Head of caudate nucleus (tissue), 42 donors: Measurements from ENCODE around the gene CCM2L.
A peak's percentile ranks its signal among the peaks of the same experiment; 100 is the strongest.

Experiments used
- DNase-seq, 42 donors: peaks; one replicate each; pipeline versions ENCODE4 v3.0.0 to v3.0.0-alpha.2; 2020 to 2021; ENCODE audit warnings: mixed read lengths in 7 of 42
- intact Hi-C: fragments of 100-400 bp; cut with DNase I; formaldehyde crosslinking; loops from one replicate; pipeline ENCODE4 v1.15.0; 2022

CCM2L gene

DNA sequence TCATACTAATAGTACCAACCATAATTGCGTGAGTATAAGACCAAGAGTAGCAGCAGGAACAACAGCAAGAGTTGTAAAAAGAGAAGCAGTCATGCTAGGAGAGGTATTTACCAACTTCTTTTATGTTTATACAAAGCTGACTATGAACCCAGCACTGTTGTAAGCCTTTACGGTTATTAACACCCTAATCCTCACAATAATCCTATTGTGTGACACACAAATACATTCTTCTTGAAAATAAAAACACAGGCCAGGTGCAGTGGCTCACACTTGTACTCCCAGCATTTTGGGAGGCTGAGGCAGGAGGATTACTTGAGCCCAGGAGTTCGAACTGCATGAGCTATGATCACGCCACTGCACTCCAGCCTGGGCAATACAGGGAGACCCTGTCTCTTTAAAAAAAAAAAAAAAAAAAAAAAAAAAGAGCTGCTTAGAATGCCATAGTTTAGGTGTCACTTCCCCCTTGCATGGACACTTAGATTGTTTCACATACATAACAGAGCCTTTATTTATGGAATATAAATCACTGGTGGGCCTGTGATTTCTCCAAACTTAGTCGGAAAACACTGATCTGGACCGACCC, 62.0 kb downstream of the CCM2L start:
- intact Hi-C loops, result no loop called here
- DNase-seq, result no peak

- intact Hi-C loops, result no loop called here
- no peak for DNase-seq
Measured at GRCh38 chr20:32075534-32075933, 65.3 kb downstream of the CCM2L start.

- DNase-seq, result no peak
- intact Hi-C loops, result no loop called here
Measured at GRCh38 chr20:32077190-32077589, 67.0 kb downstream of the CCM2L start.

GRCh38 chr20:32078322-32078721, 68.1 kb downstream of the CCM2L start:
- intact Hi-C loops, result no loop called here
- no peak for DNase-seq

DNA sequence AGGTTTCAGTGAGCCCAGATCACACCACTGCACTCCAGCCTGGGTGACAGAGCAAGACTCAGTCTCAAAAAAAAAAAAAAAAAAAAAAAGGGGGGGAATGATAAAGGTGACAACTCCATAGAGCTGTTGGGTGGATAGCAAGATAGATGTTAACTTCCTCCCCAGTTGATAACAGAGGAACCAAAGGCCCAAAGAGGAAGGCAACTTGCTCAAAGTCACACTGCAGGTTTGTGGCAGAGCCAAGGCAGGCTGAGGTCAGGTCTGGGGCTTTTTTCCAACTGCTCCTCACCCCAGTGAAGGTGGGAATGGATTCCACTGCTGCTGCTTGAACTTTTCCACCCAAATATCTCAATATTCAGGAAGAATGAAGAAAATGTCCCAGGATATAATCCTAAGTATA, 68.6 kb downstream of the CCM2L start:
- peak in 2 of 42 donors; percentile 13 to 27 for DNase-seq
- intact Hi-C loops, result no loop called here

DNA sequence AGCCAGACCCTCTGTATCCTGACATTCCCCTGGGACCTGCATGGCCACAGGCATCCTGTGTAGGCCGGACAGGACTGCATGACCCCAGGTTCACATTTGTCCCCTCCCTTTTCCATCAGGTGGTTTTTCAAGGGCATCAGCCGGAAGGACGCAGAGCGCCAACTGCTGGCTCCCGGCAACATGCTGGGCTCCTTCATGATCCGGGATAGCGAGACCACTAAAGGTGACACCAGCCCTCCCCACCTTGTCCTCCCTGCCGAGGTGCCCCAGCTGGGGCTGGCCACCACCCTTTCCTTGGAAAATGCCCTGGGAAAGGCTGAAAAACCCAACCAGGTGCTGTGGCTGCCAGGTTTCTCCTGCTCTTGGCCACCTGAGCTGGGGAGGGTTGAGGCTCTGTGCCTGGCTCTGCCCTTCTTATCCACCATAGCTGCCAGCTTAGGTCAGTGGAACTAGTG, 69.4 kb downstream of the CCM2L start:
- DNase-seq, result no peak
- intact Hi-C loops, result no loop called here

DNA sequence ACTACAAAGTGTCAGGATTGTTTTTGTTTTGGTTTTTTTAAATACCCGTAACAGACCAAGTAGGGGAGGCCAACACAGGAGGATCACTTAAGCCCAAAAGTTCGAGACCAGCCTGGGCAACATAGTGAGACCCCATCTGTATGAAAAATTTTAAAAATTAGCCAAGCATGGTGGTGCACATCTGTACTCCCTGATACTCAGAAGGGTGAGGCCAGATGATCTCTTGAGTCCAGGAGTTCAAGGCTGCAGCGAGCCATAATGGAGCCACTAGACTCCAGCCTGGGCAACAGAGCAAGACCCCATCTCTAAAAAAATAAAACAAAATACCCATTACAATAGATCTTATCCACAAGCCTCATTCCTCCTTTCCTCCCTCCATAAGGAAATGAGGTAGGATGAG, 70.5 kb downstream of the CCM2L start:
- intact Hi-C loops, result no loop called here
- no peak for DNase-seq
